Measurements from ENCODE around the gene INHBE.
"Not testable (repeated sequence)": the region's sequence is repeated elsewhere in the genome, so short reads cannot be mapped to it uniquely, and the experiment has no call there.

INHBE gene

DNA sequence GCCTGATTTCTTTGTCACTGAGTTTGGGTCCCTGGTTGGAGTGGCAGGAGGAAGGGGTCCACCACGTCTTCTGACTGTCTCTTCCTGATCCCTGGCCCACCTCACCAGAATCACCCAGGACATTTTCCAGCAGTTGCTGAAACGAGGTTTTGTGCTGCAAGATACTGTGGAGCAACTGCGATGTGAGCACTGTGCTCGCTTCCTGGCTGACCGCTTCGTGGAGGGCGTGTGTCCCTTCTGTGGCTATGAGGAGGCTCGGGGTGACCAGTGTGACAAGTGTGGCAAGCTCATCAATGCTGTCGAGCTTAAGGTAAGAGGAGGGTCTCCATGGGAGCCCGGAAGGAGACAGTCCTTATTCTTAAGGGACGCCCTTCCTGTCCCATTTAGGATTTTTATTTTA is 45.1 kb downstream of the INHBE start:
- no peak for DNase-seq

DNA sequence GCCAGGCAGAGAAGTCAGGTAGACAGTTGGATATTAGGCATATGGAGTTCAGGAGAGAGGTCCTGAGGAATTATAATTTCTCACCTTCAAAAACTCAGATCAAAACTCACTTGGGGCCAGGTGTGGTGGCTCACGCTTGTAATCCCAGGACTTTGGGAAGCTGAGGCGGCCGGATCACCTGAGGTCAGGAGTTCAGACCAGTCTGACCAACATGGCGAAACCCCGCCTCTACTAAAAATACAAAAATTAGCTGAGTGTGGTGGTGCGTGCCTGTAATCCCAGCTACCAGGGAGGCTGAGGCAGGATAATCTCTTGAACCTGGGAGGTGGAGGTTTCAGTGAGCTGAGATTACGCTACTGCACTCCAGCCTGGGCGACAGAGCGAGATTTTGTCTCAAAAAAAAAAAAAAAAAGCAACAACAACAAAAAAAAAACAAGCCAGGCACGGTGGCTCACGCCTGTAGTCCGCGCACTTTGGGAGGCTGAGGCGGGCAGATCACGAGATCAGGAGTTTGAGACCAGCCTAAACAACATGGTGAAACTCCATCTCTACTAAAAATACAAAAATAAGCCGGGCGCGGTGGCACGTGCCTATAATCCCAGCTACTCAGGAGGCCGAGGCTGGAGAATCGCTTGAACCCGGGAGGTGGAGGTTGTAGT is 47.3 kb downstream of the INHBE start:
- DNase-seq, result not testable (repeated sequence)

DNA sequence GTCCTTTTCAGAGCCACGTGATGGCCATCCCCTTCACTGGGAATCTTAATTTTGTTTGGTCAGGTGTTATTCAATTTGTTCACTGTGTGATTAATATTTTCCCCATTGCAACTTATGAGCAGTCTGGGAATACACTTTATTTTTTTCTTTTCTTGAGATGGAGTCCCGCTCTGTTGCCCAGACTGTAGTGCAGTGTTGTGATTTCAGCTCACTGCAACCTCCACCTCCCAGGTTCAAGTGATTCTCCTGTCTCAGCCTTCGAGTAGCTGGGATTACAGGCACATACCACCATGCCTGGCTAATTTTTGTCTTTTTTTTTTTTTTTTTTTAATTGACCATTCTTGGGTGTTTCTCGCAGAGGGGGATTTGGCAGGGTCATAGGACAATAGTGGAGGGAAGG is 51.4 kb downstream of the INHBE start:
- not testable (repeated sequence) for DNase-seq

Measured in hippocampal formation (tissue), 2 donors.